Cardiac muscle cell (in vitro differentiated cells and primary cell): ENCODE measurements around the gene ISLR2. TPM values are rescaled to one million over a fixed set of nuclear protein-coding genes. Genes with fewer than 3 reads are reported as not detected.

ENCODE experiments used
- DNase-seq, 2 donors: peaks; one replicate each; pipeline versions ENCODE4 v3.0.0 to v3.0.0-alpha.2; 2010 to 2017; ENCODE audit warnings: low read depth in 1 of 2, low spot score in 1 of 2
- H3K27ac ChIP-seq: fragments of 200-600 bp; sonication (generic); 2 replicates; pipeline ENCODE4 v1.5.1; 2016
- H3K27me3 ChIP-seq: fragments of 200-600 bp; sonication (generic); 2 replicates; pipeline ENCODE4 v1.6.0; 2016; ENCODE audit warnings: control low read depth
- H3K36me3 ChIP-seq: fragments of 200-600 bp; sonication (generic); 2 replicates; pipeline ENCODE4 v1.5.1; 2016; ENCODE audit warnings: control low read depth
- H3K4me1 ChIP-seq: fragments of 200-600 bp; sonication (generic); 2 replicates; pipeline ENCODE4 v1.8.1; 2017; ENCODE audit warnings: low read depth, mild to moderate bottlenecking, mixed run types
- H3K4me3 ChIP-seq: fragments of 200-600 bp; sonication (generic); 2 replicates; pipeline ENCODE4 v1.5.1; 2016; ENCODE audit warnings: mild to moderate bottlenecking
- H3K9me3 ChIP-seq: fragments of 200-600 bp; sonication (generic); 2 replicates; pipeline ENCODE4 v1.5.1; 2017; ENCODE audit warnings: low read depth, mild to moderate bottlenecking, control low read depth
- CTCF ChIP-seq: IDR thresholded peaks from 2 replicates; pipeline ENCODE4 v1.5.1; 2012; ENCODE audit warnings: low read depth, mild to moderate bottlenecking, low read length
- polyA plus RNA-seq: library from polyadenylated mRNA; unstranded; fragments of >200 nt; fragmentation: Nextera tagmentation; extraction: Ambion mirVana; gene quantifications from 2 replicates; pipeline ENCODE4 v1.2.1, GENCODE V29; 2016
- total RNA-seq: library from RNA; depleted of rRNA; stranded (reverse); fragments of >200 nt; gene quantifications from 2 replicates; pipeline ENCODE4 v1.2.3, GENCODE V29; 2016

The ISLR2 gene
- total and polyA plus RNA-seq, 2 experiments from 2014 or later: not detected

- H3K36me3 ChIP-seq: no peaks in the 10 kb centered on the region
- H3K4me3 ChIP-seq: peak overlapping the region; percentile 34
- peaks cover 6% of the 10 kb centered on the region for H3K4me1 ChIP-seq
- no peaks in the 10 kb centered on the region for H3K9me3 ChIP-seq
- no peak overlapping the region for H3K27ac ChIP-seq
- TF ChIP-seq CTCF: no peak
- H3K27me3 ChIP-seq: peaks cover 79% of the 10 kb centered on the region
- DNase-seq: peak in 1 of 2 donors; percentile 53
These were observed 2.2 kb upstream of the ISLR2 start for GRCh38 chr15:74127954-74128784.

- no peak overlapping the region for H3K27ac ChIP-seq
- no peak for DNase-seq
These were observed 1.4 kb upstream of the ISLR2 start for GRCh38 chr15:74128785-74129585.

GRCh38 chr15:74129586-74130154 lies 716 bp upstream of the ISLR2 start:
- H3K4me3 ChIP-seq: no peak overlapping the region
- H3K36me3 ChIP-seq: no peaks in the 10 kb centered on the region
- no peak overlapping the region for H3K27ac ChIP-seq
- TF ChIP-seq CTCF: no peak
- H3K9me3 ChIP-seq: no peaks in the 10 kb centered on the region
- peaks cover 6% of the 10 kb centered on the region for H3K4me1 ChIP-seq
- H3K27me3 ChIP-seq: peaks cover 94% of the 10 kb centered on the region
- no peak for DNase-seq

More at GRCh38 chr15:74128785-74129585, 1.4 kb upstream of the ISLR2 start:
- Histone ChIP-seq H3K4me3 (no peak overlapping the region), H3K27me3 (peaks cover 88% of the 10 kb centered on the region), H3K4me1 (peaks cover 6% of the 10 kb centered on the region), H3K9me3 (no peaks in the 10 kb centered on the region), H3K36me3 (no peaks in the 10 kb centered on the region)
- TF ChIP-seq CTCF: no peak

- no peak for DNase-seq
- no peak overlapping the region for H3K27ac ChIP-seq
- H3K4me1 ChIP-seq: peaks cover 12% of the 10 kb centered on the region
- no peak for TF ChIP-seq CTCF
- no peaks in the 10 kb centered on the region for H3K36me3 ChIP-seq
- H3K4me3 ChIP-seq: no peak overlapping the region
- H3K9me3 ChIP-seq: no peaks in the 10 kb centered on the region
- peaks cover 95% of the 10 kb centered on the region for H3K27me3 ChIP-seq
These were observed 652 bp downstream of the ISLR2 start for GRCh38 chr15:74130849-74131627.
